OCI-LY7 (cell line): ENCODE results near the gene CARD19. TPM values are rescaled to one million over a fixed set of nuclear protein-coding genes. Genes with fewer than 3 reads are reported as not detected.

Experiments used
- BruUV-seq: library from RNA; stranded (reverse); fragments of 400-500 nt; replicated peaks from 2 replicates; lab custom pipeline; 2021; lab: Mats Ljungman, UMichigan
- CTCF ChIA-PET: fragments of 300-600 bp; sonication (Branson Sonifier 250); formaldehyde crosslinking; loops from one replicate; lab custom pipeline; 2022; ENCODE audit warnings: antibody characterized with exemption; ENCODE audit not compliant: unreplicated experiment; lab: Charles Lee
- POLR2A ChIA-PET: fragments of 300-600 bp; sonication (Branson Sonifier 250); formaldehyde crosslinking; loops from one replicate; lab custom pipeline; 2022; ENCODE audit warnings: antibody characterized with exemption; lab: Charles Lee
- DNase-seq: peaks from one replicate; pipeline ENCODE4 v3.0.0-alpha.2; 2015; ENCODE audit warnings: low spot score
- H2AFZ ChIP-seq: fragments of 200-600 bp; sonication (generic), shearing (Covaris generic); 2 replicates; pipeline ENCODE4 v1.6.1; 2014; ENCODE audit warnings: mild to moderate bottlenecking, antibody characterized with exemption, low read length, moderate library complexity
- H3K27ac ChIP-seq: fragments of 200-600 bp; sonication (generic); 2 replicates; pipeline ENCODE4 v1.5.1; 2014; ENCODE audit warnings: mixed run types, low read depth, mild to moderate bottlenecking, moderate library complexity, low read length, inconsistent platforms; ENCODE audit not compliant: poor library complexity, severe bottlenecking
- H3K36me3 ChIP-seq: fragments of 200-600 bp; sonication (generic); 2 replicates; pipeline ENCODE4 v1.6.1; 2014; ENCODE audit warnings: mild to moderate bottlenecking, antibody characterized with exemption, low read length, moderate library complexity, mixed read lengths; ENCODE audit not compliant: insufficient read depth
- H3K4me1 ChIP-seq: fragments of 200-600 bp; sonication (generic); 2 replicates; pipeline ENCODE4 v1.5.1; 2014; ENCODE audit warnings: mild to moderate bottlenecking, low read length; ENCODE audit not compliant: insufficient read depth, poor library complexity, severe bottlenecking
- H3K4me2 ChIP-seq: fragments of 200-600 bp; sonication (generic); 2 replicates; pipeline ENCODE4 v1.6.1; 2014; ENCODE audit warnings: mild to moderate bottlenecking, low read length
- H3K4me3 ChIP-seq: fragments of 200-600 bp; sonication (generic); 2 replicates; pipeline ENCODE4 v1.5.1; 2014; ENCODE audit warnings: mild to moderate bottlenecking, low read depth, low read length; ENCODE audit not compliant: poor library complexity, severe bottlenecking
- H3K79me2 ChIP-seq: fragments of 200-600 bp; sonication (generic); 2 replicates; pipeline ENCODE4 v1.6.1; 2016; ENCODE audit warnings: low read depth, mild to moderate bottlenecking, low read length, moderate library complexity, mixed read lengths; ENCODE audit not compliant: insufficient read depth
- H3K9me2 ChIP-seq: fragments of 200-600 bp; sonication (generic); 2 replicates; pipeline ENCODE4 v1.6.1; 2016; ENCODE audit warnings: mild to moderate bottlenecking, low read length, mixed read lengths; ENCODE audit not compliant: insufficient read depth
- H3K9me3 ChIP-seq: fragments of 200-600 bp; sonication (generic); 2 replicates; pipeline ENCODE4 v1.6.1; 2014; ENCODE audit warnings: mild to moderate bottlenecking, mixed run types, low read length, mixed read lengths
- H4K20me1 ChIP-seq: fragments of 200-600 bp; sonication (generic); 2 replicates; pipeline ENCODE4 v1.6.1; 2014; ENCODE audit warnings: mild to moderate bottlenecking, antibody characterized with exemption, low read length, moderate library complexity, mixed read lengths; ENCODE audit not compliant: insufficient read depth
- EZH2phosphoT487 ChIP-seq: fragments of 200-600 bp; sonication (generic); IDR thresholded peaks from 2 replicates; pipeline ENCODE4 v1.6.1; 2018; ENCODE audit warnings: low read depth, borderline replicate concordance, mild to moderate bottlenecking, mixed run types, antibody characterized with exemption, low read length, moderate library complexity, mixed read lengths
- intact Hi-C: fragments of 100-400 bp; cut with micrococcal nuclease; formaldehyde crosslinking; loops from one replicate; pipeline ENCODE4 v1.10.0; 2022; ENCODE audit not compliant: unreplicated experiment
- total RNA-seq, 2 experiments: library from RNA; depleted of rRNA in 1 of 2; stranded (reverse); fragments of >200 nt in 1 of 2; shearing (Covaris generic) in 1 of 2; gene quantifications; 2 replicates each; pipeline ENCODE4 v1.2.3, GENCODE V29; 2014 to 2022
- TF ChIP-seq, protein P1 (sequence below): fragments of 200-600 bp; sonication (generic); conservative IDR thresholded peaks from 2 replicates; pipeline ENCODE4 v1.5.1; 2014; ENCODE audit warnings: mild to moderate bottlenecking, antibody characterized with exemption, low read length, moderate library complexity, mixed read lengths

Gene CARD19
- total RNA-seq, 2 experiments from 2014 or later, result 15.8 to 26.8 TPM

- Histone ChIP-seq H3K9me3 (no peaks in the 10 kb centered on the region), H3K36me3 (no peaks in the 10 kb centered on the region), H2AFZ (no peak overlapping the region), H3K79me2 (no peaks in the 10 kb centered on the region), H3K9me2 (no peaks in the 10 kb centered on the region), H3K27ac (no peak overlapping the region), H4K20me1 (no peaks in the 10 kb centered on the region), H3K4me3 (no peak overlapping the region), H3K4me2 (no peak overlapping the region), H3K4me1 (peaks cover 36% of the 10 kb centered on the region)
- BruUV-seq, result no TSS peak
- POLR2A ChIA-PET, result no interaction called here
- no peak for TF ChIP-seq EZH2phosphoT487
- TF ChIP-seq, protein P1, sequence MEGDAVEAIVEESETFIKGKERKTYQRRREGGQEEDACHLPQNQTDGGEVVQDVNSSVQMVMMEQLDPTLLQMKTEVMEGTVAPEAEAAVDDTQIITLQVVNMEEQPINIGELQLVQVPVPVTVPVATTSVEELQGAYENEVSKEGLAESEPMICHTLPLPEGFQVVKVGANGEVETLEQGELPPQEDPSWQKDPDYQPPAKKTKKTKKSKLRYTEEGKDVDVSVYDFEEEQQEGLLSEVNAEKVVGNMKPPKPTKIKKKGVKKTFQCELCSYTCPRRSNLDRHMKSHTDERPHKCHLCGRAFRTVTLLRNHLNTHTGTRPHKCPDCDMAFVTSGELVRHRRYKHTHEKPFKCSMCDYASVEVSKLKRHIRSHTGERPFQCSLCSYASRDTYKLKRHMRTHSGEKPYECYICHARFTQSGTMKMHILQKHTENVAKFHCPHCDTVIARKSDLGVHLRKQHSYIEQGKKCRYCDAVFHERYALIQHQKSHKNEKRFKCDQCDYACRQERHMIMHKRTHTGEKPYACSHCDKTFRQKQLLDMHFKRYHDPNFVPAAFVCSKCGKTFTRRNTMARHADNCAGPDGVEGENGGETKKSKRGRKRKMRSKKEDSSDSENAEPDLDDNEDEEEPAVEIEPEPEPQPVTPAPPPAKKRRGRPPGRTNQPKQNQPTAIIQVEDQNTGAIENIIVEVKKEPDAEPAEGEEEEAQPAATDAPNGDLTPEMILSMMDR, result no peak
- DNase-seq, result no peak
- intact Hi-C loops, result no loop called here
- CTCF ChIA-PET, result no interaction called here
Observed at GRCh38 chr9:93111371-93112115, 15.5 kb downstream of the CARD19 start.

DNA sequence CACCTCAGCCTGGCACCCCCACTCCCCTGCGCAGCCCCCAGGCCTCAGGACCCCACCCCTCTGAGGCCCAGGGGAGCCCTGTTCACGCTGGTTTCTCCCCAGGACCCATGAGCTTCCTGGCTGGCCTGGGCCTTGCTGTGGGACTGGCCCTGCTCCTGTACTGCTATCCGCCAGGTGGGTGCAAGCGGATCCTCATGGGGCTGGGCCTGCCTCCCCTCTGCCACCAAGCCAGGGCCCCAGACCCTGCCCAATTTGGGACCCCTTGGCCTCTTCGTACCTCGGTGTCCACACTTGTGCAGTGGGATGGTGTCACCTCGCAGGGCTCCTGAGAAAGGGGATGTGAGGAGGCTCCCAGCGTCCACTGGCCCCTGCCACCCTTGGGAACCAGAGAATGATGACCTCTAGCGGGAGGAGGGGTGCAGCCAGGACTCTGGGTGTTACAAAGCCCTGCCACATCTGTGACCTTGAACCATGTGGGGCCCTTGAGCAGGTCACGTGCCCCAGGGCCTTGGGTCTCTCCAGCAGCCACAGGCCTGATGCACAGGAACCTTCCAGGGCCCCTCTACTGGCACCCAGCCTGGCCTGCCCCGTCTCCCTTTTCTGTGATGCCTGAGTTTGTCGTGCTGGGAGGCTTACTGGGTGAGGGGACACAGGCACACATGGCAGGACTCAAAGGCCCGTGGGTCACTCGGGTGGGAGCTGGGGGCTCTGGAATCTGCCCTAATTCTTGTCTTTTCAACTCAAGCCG, 16.3 kb downstream of the CARD19 start:
- ChIA-PET POLR2A (no interaction called here), CTCF (no interaction called here)
- Histone ChIP-seq H3K4me3 (no peak overlapping the region), H3K9me2 (no peaks in the 10 kb centered on the region), H3K36me3 (no peaks in the 10 kb centered on the region), H2AFZ (no peak overlapping the region), H4K20me1 (no peaks in the 10 kb centered on the region), H3K9me3 (no peaks in the 10 kb centered on the region), H3K79me2 (no peaks in the 10 kb centered on the region), H3K27ac (no peak overlapping the region), H3K4me1 (peaks cover 32% of the 10 kb centered on the region), H3K4me2 (no peak overlapping the region)
- TF ChIP-seq EZH2phosphoT487, result no peak
- TF ChIP-seq, protein P1, result no peak
- DNase-seq, result no peak
- BruUV-seq, result no TSS peak
- intact Hi-C loops, result no loop called here
